Kidney (tissue), 14 donors: ENCODE results near the gene CDK2AP2. TPM values are rescaled to one million over a fixed set of nuclear protein-coding genes. Genes with fewer than 3 reads are reported as not detected.

ENCODE experiments used
- DNase-seq, 5 donors: peaks; one replicate each; pipeline ENCODE4 v3.0.0-alpha.2; 2013 to 2020
- FAIRE-seq: peaks from 2 replicates; lab custom pipeline; 2012; peaks lifted over from hg19 to GRCh38; lab: Jason Lieb, UNC
- H3K27ac ChIP-seq, 2 donors: one replicate each; pipeline ENCODE4 v1.7.0; 2013; ENCODE audit warnings: low read depth in 2 of 2, low read length in 2 of 2, inconsistent platforms in 1 of 2
- H3K27me3 ChIP-seq: one replicate; pipeline ENCODE4 v1.7.1; 2013; ENCODE audit warnings: low read length, inconsistent platforms; ENCODE audit not compliant: control insufficient read depth, insufficient read depth
- H3K36me3 ChIP-seq, 3 donors: one replicate each; pipeline versions ENCODE4 v1.7.0 to v1.7.1; 2013; ENCODE audit warnings: low read length in 3 of 3, control low read depth in 1 of 3, inconsistent platforms in 1 of 3; ENCODE audit not compliant: insufficient read depth in 3 of 3, control insufficient read depth in 2 of 3
- H3K4me1 ChIP-seq, 3 donors: one replicate each; pipeline versions ENCODE4 v1.7.0 to v1.7.1; 2013; ENCODE audit warnings: low read length in 3 of 3, inconsistent platforms in 1 of 3, low read depth in 1 of 3; ENCODE audit not compliant: control insufficient read depth in 2 of 3, insufficient read depth in 2 of 3
- H3K4me3 ChIP-seq, 3 donors: one replicate each; pipeline versions ENCODE4 v1.7.0 to v1.8.1; 2013; ENCODE audit warnings: low read length in 3 of 3, control low read depth in 1 of 3, inconsistent platforms in 1 of 3
- H3K9ac ChIP-seq, 3 donors: one replicate each; pipeline versions ENCODE4 v1.7.0 to v1.7.1; 2013; ENCODE audit warnings: low read length in 3 of 3, control low read depth in 1 of 3, inconsistent platforms in 1 of 3
- H3K9me3 ChIP-seq, 3 donors: one replicate each; pipeline versions ENCODE4 v1.7.0 to v1.7.1; 2013; ENCODE audit warnings: low read length in 3 of 3, control low read depth in 1 of 3, inconsistent platforms in 1 of 3; ENCODE audit not compliant: control insufficient read depth in 2 of 3, insufficient read depth in 1 of 3
- CTCF ChIP-seq: IDR thresholded peaks from 3 replicates; pipeline ENCODE4 v1.5.1; 2012; ENCODE audit warnings: mild to moderate bottlenecking, moderate library complexity, borderline replicate concordance; ENCODE audit not compliant: insufficient read depth; ENCODE audit errors: extremely low read depth
- intact Hi-C: fragments of 100-400 bp; cut with DNase I; formaldehyde crosslinking; loops from one replicate; pipeline ENCODE4 v1.11.1; 2022
- polyA plus RNA-seq: library from polyadenylated mRNA; stranded (reverse); fragments of 350-450 nt; fragmentation: Illumina TruSeq; extraction: RNeasy Lipid Tissue Mini Kit (QIAGEN cat#74804); gene quantifications from one replicate; pipeline ENCODE4 v1.2.3, GENCODE V29; 2014; ENCODE audit warnings: low read depth, low replicate concordance; ENCODE audit not compliant: insufficient read depth
- total RNA-seq: library from RNA; stranded (reverse); fragmentation: NEBNext Ultra II Directional; extraction: Animal tissue kit (Norgen Biotek cat#: 25700); gene quantifications from one replicate; pipeline ENCODE4 v1.2.1, GENCODE V29; 2021
- donor health status: control.
- donor health status: control.
- donor health status: control.
- donor health status: control.
- donor health status: control.
- donor health status: DM: yes; HTN: yes; CAD: no.
- donor health status: Normal renal cell carcinoma (clear cell type).

CDK2AP2 gene
- total and polyA plus RNA-seq, 2 donors from 2014 or later, result 98.4 to 188 TPM

DNA sequence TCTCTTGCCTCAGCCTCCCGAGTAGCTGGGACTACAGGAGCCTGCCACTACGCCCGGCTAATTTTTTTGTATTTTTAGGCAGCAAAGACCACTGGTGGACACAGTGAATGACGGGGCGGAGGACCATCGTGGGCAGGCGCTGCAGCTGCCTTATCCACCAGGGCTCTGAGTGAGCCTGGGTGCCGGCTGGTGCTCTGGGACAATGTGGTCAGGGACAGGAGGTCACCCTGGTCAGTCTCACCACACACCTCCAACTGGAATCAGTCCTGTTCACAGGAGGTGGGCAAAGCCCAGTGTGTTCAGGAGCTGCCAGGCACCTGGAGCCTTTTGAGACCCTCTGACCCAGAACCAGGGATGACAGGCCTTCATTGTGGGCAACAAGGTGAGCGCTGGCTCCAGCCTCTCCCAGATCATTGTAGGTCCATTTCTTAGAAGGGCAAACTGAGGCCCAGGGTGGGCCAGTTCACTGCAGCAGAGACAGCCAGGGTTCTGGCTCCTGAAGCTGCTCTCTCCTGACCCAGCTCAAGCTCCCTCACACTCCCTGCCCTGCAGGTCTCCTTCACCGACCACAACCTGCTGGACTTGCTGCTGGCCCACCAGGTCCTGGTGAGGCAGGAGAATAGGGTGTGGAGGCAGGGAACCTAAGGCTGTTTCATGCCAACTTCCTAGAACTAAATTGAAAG, 31.0 kb upstream of the CDK2AP2 start:
- intact Hi-C loops, result no loop called here
- DNase-seq (no peak), FAIRE-seq (no peak)
- Histone ChIP-seq H3K27ac (no peak overlapping the region), H3K4me3 (no peak overlapping the region), H3K27me3 (no peaks in the 10 kb centered on the region), H3K9me3 (no peaks in the 10 kb centered on the region), H3K9ac (no peak overlapping the region), H3K36me3 (no peaks in the 10 kb centered on the region), H3K4me1 (peaks cover 0 to 4% (median 3%) of the 10 kb centered on the region in 3 donors)
- TF ChIP-seq CTCF, result no peak

GRCh38 chr11:67538306-67538705, 30.3 kb upstream of the CDK2AP2 start:
- Histone ChIP-seq H3K27me3 (no peaks in the 10 kb centered on the region), H3K27ac (no peak overlapping the region), H3K36me3 (no peaks in the 10 kb centered on the region), H3K4me3 (no peak overlapping the region), H3K4me1 (peaks cover 0 to under 1% (median 0%) of the 10 kb centered on the region in 3 donors), H3K9ac (no peak overlapping the region), H3K9me3 (no peaks in the 10 kb centered on the region)
- intact Hi-C loops, result no loop called here
- no peak for FAIRE-seq
- no peak for TF ChIP-seq CTCF
- DNase-seq, result no peak

DNA sequence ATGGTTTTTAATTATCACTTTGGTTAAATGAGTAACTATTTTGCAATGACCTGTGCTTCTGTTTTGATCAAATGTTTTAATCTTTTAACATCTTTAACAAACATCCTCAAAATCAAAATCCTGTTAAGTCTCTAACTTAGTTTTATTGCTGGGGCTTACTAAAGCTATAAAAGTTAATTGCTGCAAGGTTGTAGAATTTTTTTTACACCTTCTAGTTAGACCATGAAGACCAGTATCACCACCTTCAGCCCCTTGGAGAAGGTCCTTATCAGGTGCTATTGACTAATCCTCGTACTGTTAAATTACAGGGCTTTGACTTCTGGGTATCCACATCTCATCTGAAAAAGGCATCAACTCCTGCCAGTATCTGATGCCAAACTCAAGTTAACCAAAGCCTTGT, 27.6 kb upstream of the CDK2AP2 start:
- Histone ChIP-seq H3K9me3 (no peaks in the 10 kb centered on the region), H3K27ac (no peak overlapping the region), H3K9ac (no peak overlapping the region), H3K36me3 (no peaks in the 10 kb centered on the region), H3K4me1 (no peaks in the 10 kb centered on the region), H3K27me3 (no peaks in the 10 kb centered on the region), H3K4me3 (no peak overlapping the region)
- intact Hi-C loops, result no loop called here
- no peak for FAIRE-seq
- TF ChIP-seq CTCF, result no peak
- DNase-seq, result no peak
